ENCODE data around the gene CMSS1.

CMSS1 gene

DNA sequence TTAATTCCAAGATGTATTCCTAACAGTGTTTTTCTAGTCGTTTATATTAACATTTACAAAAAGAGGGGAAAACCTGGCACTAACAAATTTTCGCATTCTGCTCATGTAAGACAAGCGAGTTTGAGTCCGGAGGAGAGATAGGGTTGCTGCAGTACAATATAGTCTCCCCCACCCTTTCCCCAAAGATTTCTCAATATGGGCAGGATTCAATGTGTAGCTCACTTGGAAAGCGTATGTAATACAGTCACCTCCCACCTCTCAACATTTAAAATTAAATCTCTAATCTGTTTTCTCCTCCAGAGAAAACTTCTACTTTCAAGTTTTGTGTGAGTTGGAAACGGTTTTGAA lies 57.9 kb downstream of the CMSS1 start:
- no peak for DNase-seq (ENCODE audit: low read depth)

DNA sequence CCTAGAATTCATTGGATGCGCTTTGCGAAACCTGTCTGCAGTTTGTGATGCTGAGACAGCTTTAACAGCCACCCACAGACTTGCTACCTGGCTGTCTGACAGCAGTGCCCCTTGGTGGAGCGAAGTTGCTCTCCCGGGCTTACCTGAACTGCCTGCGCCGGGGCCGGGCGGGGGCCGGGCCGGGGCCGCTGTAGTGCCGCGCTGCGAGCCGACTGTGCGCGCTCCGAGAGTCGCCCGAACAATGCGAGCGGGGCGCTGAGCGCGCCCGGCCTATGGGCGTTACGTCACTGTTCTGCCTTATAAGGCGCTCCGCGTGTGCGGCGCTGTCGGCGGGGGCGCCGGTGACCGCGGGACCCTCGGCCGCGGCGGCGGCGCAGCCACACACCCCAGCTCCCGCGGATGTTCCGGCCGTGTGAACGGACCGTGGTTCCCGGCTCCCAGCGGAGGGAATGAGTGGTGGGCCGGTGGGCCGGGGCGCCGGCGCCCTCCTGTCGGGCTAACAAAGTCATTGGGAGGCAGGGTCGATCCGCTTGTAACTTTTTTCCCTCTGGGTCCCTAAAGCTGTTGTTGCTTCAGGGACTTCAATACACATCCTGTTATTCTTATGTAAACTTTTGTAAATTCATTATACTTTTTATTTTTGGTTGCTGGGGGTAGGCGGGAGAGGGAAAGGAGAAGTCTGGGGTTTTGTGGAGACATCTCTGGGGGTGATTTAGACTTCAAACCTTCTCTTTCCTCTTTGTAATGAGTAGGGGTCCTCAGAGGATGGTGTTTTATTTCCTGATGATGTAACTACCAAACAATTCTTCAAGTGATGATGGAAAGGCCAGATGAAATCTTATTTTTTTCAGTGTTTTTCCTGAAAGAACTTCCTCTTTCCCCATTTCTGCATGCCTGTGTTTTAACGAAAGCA lies 58.5 kb downstream of the CMSS1 start:
- DNase-seq (ENCODE audit: low read depth): peak; percentile 53

DNA sequence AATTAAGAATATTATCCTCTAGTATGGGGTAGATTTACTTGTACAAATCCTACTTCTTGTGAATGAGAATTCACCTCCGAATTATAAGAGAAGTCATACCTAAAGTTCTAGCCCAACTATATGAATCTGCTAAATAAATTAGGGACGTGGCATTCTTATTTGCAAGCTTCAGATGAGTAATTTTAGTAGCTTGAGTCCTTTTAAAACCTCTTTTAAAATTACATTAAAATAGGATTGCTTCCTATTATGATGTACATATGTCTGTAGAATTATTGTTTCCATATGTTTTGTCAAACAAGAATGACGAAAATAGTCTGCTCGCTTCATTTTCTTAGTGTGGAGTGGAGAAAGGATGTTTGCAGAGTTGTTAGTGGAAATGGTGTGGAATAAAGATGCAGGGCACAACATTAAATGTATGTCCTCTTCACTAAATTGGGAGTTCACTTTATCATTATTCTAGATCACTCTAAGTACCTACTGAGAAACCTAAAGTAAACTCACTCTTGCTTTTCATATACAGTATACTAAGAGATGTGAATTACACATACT lies 59.4 kb downstream of the CMSS1 start:
- DNase-seq (ENCODE audit: low read depth): no peak

DNA sequence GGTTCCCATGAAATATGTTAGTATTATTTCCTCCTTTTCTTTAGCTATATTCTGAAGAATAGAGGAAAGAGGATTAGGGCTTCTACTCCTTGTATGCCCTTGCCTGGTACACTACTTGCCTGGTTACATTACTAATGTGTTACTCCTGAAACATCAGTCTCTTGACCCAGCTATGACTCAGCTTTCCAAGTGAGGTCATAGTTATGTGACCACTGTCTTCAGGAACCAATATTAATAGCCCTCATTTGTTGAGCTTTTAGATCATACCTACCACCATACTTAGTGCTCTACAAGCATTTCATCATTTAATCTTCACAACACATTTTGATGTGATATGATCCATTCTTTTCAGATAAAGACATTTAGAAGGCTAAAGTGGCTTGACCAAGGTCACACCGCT lies 60.3 kb downstream of the CMSS1 start:
- no peak for DNase-seq (ENCODE audit: low read depth)

DNA sequence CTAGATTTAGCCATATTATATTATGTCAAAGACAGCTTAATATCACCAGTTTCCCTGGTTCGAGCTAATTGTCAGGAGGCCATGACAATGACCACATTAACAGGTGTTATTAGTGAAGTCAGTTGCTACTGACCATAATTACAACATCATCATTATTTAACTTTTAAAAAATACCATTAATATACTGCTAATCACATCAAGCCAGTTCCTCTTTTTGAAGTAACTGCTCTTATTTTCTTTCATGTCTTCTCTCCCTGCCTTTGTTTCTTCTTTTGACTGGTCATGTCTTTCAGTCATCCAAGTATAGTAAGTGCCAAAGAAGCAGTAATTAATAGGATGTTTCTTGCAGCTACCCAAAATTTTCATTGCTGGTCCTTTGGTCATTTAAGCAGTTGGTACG lies 61.6 kb downstream of the CMSS1 start:
- DNase-seq (ENCODE audit: low read depth): no peak

DNA sequence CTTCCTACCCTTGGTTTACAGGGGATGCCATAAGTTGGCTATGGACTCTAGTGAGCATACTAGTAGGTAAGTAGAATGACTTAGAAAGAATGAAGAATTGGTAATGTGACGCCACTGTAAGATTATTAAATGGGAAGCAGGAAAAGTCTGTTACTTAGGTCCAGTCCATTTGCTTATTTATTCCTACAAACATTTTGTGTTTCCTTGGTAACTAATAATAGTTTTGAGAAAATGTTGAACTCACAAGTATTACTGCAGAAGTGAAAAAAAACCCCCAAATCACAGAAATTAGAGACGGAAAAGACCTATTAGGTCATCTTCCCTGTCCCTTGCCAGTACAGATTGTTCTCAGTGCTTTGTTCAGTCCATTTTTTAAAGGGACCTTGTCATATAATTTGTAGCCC lies 63.5 kb downstream of the CMSS1 start:
- no peak for DNase-seq (ENCODE audit: low read depth)

DNA sequence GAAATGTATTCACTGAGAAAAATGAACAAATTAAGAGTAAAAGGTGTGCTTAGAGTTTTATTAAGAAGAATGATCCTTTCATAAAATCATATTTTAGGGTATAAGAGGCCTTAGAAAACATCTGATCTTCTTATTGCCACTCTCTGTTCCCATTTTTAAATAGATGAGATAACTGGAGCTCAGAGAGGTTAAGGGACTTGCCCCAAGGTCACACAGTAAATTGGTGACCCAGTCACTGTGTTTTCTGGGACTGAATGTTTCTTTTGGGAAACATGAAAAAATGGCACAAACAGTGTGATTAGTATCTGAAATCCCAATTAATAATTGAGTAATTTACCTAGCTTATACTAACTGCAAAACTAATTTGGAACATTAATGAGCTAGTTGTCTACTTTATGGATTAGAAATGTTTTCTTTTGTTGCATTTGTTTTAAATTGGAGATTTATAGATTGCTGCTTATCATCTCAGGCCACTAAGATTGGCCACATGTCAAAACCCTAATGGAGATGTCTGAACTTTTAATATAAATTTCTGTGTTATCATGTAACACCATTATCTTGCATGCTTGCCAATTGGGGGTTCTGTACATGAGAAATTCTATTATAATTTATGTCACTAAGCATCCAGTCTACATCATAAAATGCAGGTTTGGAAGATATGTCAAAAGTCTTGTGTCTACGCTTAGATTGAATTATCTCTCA lies 64.9 kb downstream of the CMSS1 start:
- no peak for DNase-seq (ENCODE audit: low read depth)

DNA sequence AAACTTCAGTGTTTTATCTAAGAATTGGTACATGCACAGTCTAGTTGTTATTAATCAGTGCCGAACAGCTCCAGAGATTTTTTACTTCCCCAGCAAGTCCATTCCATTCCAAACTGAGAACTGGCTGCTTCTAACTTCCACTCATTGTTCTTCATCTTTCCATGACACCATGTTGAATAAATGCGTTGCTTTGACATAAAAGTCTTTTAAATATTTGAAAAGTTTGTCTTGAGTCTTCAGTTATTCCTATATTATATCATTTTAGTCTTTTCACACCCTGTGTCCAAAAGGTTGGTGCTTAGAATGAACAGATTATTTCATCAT lies 65.4 kb downstream of the CMSS1 start:
- no peak for DNase-seq (ENCODE audit: low read depth)

DNA sequence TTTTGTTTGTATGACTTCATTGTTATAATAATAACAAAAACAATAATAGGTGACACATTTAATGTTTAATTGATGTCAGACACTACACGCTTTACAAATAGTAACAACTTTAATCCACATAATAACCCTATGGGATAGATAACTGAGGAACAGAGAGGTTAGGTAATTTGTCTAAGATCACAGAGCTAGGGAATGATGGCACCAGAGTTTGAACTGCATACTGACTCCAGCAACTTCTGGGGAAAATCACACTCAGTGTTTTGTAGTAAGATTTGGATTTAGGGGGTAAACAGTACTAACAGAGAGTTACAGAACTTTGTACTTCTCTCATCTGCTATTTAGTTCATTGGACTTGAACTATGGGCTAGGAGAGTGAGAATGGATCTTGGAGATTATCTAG lies 66.0 kb downstream of the CMSS1 start:
- DNase-seq (ENCODE audit: low read depth): no peak

DNA sequence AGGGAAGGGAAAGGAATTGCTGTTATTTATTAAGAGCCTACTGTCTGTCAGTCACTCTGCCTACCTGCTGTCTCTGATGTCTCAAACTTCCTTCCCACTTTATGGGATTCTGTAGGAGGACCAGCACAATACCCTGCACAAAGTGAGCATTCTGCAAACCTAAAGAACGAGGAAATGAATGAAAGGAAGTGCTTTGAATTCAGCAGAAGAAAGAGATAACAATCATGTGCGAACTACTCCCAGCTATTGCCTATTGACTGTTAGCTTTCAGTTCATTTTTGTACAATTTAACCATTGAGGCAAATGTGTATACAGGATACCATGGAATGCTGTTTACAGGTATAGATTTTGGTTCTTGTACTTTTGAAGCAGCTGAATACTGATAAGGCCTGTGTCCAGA lies 66.8 kb downstream of the CMSS1 start:
- no peak for DNase-seq (ENCODE audit: low read depth)

DNA sequence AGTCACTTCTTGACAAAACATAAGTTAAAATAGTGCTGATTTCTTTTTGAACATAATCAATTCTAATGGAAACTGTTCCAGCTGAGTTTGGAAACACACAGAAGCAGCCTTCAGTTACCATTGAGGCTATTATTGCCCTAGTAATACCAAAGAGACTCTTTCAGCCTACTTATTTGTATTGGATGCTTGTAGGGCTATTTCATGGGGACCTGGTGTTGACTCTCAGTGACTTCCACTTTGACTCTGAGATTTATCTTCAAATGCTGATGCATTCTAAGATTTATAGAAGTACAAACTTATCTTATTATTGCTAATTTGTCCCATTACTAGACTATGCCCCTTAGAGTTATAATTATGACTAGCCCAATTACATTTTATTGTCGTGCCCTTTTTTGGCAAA lies 67.4 kb downstream of the CMSS1 start:
- no peak for DNase-seq (ENCODE audit: low read depth)

DNA sequence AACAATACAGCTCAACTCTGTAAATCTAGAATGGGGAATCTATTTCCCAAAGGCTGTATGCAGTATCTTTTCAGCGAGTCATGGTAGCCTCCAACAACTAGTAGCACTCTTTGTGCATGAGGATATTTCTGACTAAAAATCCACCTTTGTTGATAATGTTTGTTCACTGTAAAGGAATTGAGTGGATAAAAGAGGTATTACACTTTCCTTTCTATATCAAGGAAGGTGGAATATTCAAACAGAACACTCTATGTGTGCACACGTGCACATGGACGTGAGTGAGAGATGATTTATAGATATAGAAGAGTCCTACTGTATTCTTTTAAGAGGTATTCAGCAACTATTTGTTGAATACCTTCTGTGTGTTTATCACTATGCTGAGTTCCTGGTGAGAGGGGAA lies 68.2 kb downstream of the CMSS1 start:
- DNase-seq (ENCODE audit: low read depth): no peak

DNA sequence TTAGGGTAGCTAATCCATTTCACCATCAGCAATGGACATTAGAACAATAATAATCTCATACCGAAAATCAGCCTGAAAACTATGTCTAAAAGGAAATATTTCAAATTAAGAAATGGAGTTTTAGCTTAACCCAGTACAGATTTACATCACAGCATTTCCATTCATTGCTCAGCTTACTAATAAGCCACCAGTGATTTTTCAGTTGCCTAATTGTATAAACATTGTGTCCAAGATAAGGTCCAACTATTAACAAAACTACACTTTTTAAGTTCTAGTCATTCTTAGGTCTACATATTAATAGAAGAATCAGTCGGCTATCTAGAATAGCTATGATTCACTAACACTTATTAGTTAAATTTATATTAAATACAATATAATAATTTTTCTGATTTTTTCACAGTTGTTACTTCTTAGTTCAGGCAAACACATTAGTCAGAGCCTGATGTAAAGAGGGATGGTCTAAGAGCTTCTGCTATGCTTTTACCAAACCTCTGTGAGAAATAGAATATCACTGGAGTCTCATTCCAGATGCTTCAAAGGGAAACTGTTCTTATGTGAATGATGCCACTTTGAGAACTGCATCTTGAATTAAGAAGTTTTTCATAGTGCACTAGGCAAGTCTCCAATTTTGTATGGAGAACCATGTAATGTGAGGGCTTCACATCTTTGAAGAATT lies 74.1 kb downstream of the CMSS1 start:
- no peak for DNase-seq (ENCODE audit: low read depth)

DNA sequence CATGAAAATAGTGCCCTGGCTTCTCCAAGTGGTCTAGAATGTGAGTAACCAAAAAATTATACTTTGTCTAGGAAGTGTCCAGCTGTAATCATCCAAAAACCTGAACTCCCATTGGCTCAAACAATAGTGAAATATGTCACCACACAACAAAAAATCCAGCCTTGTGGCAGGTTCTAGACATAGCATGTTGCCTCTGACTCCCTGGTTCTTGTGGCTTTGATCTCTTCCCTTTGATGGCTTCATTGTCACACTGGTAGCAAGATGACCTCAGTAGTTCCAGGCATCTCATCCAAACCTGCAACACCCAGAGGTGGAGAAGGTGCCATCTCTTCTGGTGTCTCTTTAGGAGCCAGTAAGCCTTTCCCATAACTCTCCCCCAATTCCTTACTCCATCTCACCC lies 74.7 kb downstream of the CMSS1 start:
- DNase-seq (ENCODE audit: low read depth): no peak

DNA sequence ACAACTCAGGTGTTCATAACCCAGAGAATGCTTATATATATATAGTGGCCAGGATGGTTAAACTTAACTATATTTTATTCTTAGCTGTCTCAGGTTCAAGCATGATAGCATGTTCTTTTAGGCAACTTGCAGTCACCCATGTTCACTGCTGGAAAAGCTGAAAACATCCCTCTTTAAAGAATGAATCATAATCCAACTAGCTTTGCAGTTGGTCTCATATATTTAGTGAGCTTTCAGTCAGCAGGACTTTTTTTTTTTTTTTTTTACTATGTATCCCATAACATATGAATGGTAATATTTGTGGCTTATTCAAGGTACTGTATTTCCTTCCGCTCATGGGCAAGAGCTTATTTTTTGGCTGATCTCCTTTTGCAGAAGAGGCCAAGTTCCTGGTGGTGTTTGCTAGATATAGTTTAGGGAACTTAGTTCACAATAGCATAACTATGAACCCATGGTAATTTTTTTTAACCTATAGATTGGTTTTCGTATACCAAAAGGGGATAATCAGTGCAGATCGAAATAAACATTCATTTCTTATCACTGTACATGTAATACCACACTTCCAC lies 77.6 kb downstream of the CMSS1 start:
- no peak for DNase-seq (ENCODE audit: low read depth)

DNA sequence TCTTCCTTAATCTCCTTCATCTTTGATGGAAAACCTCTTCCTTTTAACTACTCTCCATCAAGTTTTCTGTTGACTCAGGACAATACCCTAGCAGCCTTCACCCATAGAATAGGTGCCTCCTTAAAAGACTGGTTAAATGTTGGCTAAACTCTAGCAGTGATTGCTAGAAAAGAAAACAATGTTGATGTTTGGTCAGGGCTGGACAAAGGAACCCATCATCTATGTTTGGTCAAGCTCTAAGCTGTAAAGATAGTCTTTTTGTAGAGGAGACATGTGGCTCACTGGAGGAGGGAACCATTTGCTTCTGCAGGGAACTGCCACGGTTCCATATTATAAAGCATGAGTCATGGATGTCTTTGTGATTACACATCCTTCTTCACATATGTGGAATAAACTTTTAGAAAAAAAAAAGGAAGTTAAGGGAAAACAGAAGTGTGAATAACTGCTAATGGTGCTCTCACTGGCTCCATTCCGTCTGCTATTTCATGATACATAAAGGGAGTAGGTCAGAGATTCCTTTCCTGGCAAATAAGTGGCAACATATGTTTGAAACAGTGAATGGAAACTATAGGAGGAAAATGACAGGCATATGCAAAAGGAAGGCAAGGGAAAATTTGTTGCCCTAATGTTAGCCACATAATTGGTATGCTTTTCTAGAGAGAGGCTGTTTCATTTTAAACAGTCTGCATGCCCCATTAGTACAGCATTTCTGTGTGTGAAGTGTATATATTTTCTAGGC lies 78.2 kb downstream of the CMSS1 start:
- no peak for DNase-seq (ENCODE audit: low read depth)

DNA sequence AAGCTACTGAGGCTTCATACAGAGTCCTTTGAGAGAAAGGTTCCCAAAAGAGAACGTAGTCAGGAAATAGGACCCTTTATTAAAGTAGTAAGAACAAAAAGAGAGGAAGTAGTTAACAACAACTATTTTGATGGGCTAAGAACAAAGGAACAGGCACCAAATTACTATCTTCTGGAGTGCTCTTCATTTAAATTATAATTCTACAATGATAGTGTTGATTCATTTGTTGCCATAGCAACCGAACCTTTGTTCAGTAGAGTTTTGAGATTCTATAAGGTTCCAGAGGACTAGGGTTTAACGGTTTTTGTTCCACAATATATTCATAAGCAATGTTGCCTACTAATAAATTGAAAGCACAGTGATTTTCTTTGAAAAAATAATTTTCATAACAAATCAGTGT lies 78.8 kb downstream of the CMSS1 start:
- no peak for DNase-seq (ENCODE audit: low read depth)

DNA sequence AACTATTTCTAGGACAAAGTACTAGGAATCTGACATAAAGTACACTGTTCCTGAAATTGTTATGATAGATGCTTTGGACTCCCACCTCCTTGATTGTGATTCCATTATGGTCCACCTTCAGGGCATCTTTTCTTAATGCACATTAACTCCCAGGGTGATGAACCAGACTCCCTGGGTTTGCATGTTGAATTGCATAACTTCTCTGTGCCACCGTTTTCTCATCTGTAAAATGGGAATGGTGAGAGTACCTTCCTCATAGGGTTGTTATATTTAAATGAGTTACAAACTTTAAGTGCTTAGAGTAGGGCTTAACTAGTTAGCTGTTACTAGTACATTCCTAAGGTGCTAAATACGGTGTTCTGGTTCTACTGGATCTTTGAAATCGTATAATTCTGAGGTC lies 81.9 kb downstream of the CMSS1 start:
- DNase-seq (ENCODE audit: low read depth): no peak

DNA sequence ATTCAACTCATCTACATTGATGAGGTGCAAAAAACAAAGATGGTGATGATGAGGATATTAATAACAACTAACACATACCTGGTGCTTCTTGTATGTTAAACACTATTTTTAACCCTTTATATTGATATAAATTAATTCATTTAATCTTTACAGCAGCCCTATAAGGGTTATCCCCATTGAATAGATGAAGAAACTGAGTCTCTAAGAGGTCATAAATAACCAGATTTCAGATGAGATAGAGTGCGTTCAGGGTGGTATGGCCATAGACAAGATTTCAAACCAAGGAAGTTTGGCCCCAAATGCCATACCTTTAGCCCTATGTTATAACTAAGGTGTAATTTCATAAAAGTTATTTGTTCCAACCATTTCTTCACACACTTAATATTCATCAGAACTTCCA lies 82.6 kb downstream of the CMSS1 start:
- no peak for DNase-seq (ENCODE audit: low read depth)

DNA sequence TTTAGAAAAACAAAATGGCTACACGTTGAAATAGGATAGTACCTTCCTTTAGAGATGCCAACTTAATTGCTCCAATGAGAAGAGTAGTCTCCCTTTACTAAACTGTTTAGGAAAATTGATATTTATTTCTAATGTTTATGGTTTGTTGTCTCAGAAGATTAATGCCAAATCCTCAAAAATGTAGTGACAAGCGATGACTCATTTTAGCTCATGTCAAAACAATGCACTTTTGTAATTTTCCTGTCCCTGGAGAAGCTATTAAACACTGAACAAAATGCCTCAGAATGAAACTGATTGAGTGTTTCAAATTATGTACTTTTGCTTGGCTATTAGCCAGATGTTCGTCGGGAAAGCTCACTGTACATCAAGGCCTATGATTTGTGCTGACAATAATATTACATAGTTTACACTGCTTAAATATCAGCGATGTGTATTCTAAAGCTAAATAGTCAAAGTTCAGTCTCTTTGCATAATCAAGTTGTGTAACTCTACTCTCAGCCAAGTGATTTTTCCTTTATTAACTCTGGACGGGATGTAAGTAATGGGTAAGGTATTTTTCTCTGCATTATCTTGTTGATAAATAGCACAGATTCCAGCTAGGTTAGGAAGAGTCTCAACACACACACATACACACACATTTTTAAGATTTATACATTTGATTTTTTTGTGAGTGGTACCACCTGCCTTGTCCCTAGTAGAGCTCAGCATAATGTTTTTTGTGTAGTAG lies 83.7 kb downstream of the CMSS1 start:
- no peak for DNase-seq (ENCODE audit: low read depth)

DNA sequence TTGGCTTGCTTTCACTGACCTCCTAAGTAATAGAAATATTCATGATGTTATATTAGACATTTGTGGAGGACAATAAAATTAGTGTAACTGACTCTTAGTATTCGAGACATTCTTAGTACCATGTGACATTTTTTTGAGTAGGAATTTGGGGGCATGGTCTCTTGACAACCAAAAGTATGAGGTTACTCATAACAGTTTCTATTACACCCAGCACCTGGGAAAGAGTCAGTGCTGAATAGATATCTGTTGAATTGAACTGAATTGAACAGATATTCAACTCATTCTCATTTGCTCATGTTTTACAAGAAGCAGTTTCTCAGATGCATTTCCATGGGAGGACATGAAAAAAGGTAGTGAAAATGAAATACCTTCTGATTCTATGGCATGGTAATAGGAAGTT lies 84.4 kb downstream of the CMSS1 start:
- no peak for DNase-seq (ENCODE audit: low read depth)
